GM19328 (cell line): ENCODE results near the gene KBTBD2.
"Not testable (repeated sequence)": the region's sequence is repeated elsewhere in the genome, so short reads cannot be mapped to it uniquely, and the experiment has no call there.

Experiments used
- ATAC-seq: cut with Tn5 transposase; IDR thresholded peaks from one replicate; pipeline ENCODE4 v1.9.1; 2021; ENCODE audit warnings: mild to moderate bottlenecking, moderate library complexity; ENCODE audit not compliant: unreplicated experiment

KBTBD2 gene

GRCh38 chr7:32891043-32891799 is at the start of gene KBTBD2:
Gene KBTBD2 (minus strand): TSS chr7:32891760. CDS start chr7:32879604, 12,156 bp downstream.
- ATAC-seq: peak; percentile 58

- no peak for ATAC-seq
These were observed 49.6 kb upstream of the KBTBD2 start for GRCh38 chr7:32941181-32941580.

- no peak for ATAC-seq
These were observed 46.0 kb upstream of the KBTBD2 start for GRCh38 chr7:32937344-32938174.

- no peak for ATAC-seq
These were observed 45.1 kb upstream of the KBTBD2 start for GRCh38 chr7:32936689-32937088.

GRCh38 chr7:32935558-32935957 is 44.0 kb upstream of the KBTBD2 start:
- ATAC-seq: no peak

GRCh38 chr7:32930378-32930777 is 38.8 kb upstream of the KBTBD2 start:
- ATAC-seq: no peak

- no peak for ATAC-seq
These were observed 38.0 kb upstream of the KBTBD2 start for GRCh38 chr7:32929430-32930143.

- ATAC-seq: peak; percentile 58
These were observed 37.3 kb upstream of the KBTBD2 start for GRCh38 chr7:32928785-32929298.

GRCh38 chr7:32921896-32922295 is 30.3 kb upstream of the KBTBD2 start:
- ATAC-seq: no peak

GRCh38 chr7:32916994-32917393 is 25.4 kb upstream of the KBTBD2 start:
- not testable (repeated sequence) for ATAC-seq

- ATAC-seq: no peak
These were observed 24.4 kb upstream of the KBTBD2 start for GRCh38 chr7:32916006-32916405.

GRCh38 chr7:32915041-32915536 is 23.5 kb upstream of the KBTBD2 start:
- no peak for ATAC-seq

- ATAC-seq: no peak
These were observed 22.6 kb upstream of the KBTBD2 start for GRCh38 chr7:32914184-32914583.

- no peak for ATAC-seq
These were observed 18.6 kb upstream of the KBTBD2 start for GRCh38 chr7:32910195-32910594.

- peak; percentile 57 for ATAC-seq
These were observed 13.7 kb upstream of the KBTBD2 start for GRCh38 chr7:32905175-32905662.

GRCh38 chr7:32901629-32902028 is 10.1 kb upstream of the KBTBD2 start:
- no peak for ATAC-seq

GRCh38 chr7:32900433-32900995 is 9.0 kb upstream of the KBTBD2 start:
- no peak for ATAC-seq

GRCh38 chr7:32897376-32897775 is 5.8 kb upstream of the KBTBD2 start:
- not testable (repeated sequence) for ATAC-seq

GRCh38 chr7:32896564-32897347 is 5.2 kb upstream of the KBTBD2 start:
- no peak for ATAC-seq

- ATAC-seq: no peak
These were observed 2.6 kb upstream of the KBTBD2 start for GRCh38 chr7:32894171-32894570.
